Lower leg skin (tissue), 4 donors: ENCODE measurements around the gene C5AR2. TPM values are rescaled to one million over a fixed set of nuclear protein-coding genes. Genes with fewer than 3 reads are reported as not detected.
"Not testable (repeated sequence)": the region's sequence is repeated elsewhere in the genome, so short reads cannot be mapped to it uniquely, and the experiment has no call there.

Experiments
- DNase-seq, 2 donors: peaks; one replicate each; pipeline ENCODE4 v3.0.0-alpha.2; 2019; ENCODE audit warnings: low spot score in 2 of 2
- H3K4me3 ChIP-seq: fragments of 200-600 bp; sonication (generic); 2 replicates; pipeline ENCODE4 v1.5.1; 2017; ENCODE audit warnings: mild to moderate bottlenecking, low read depth; ENCODE audit not compliant: poor library complexity, severe bottlenecking
- CTCF ChIP-seq, 3 donors: fragments of 450-650 bp; IDR thresholded peaks; one replicate each; pipeline ENCODE4 v1.5.1; 2016; ENCODE audit warnings: antibody characterized with exemption in 3 of 3, mild to moderate bottlenecking in 3 of 3, moderate library complexity in 2 of 3
- POLR2A ChIP-seq, 2 donors: fragments of 450-650 bp; IDR thresholded peaks; one replicate each; pipeline ENCODE4 v1.6.1; 2016 to 2017; ENCODE audit warnings: antibody characterized with exemption in 2 of 2, mild to moderate bottlenecking in 1 of 2, moderate library complexity in 1 of 2
- WGBS, 2 donors: methylation state at CpG; one replicate each; pipeline ENCODE4 v1.1.5; 2018; 5-methylcytosine and 5-hydroxymethylcytosine counted together
- intact Hi-C: fragments of 100-400 bp; cut with DNase I; formaldehyde crosslinking; loops from one replicate; pipeline ENCODE4 v1.15.0; 2023; ENCODE audit warnings: low total_unique reads
- total RNA-seq, 4 donors: library from RNA; depleted of rRNA; stranded (reverse); fragments of >200 nt; gene quantifications; one replicate each; pipeline ENCODE4 v1.1.0, GENCODE V29; 2016

C5AR2 gene
- total RNA-seq, 4 donors from 2014 or later = 0.91 to 3.5 (median 1.7) TPM

- no peak overlapping the region for H3K4me3 ChIP-seq
- no peak for DNase-seq
- TF ChIP-seq CTCF (IDR thresholded peaks at IDR 0.05) = no peak
- TF ChIP-seq POLR2A (IDR thresholded peaks at IDR 0.05) = no peak
- intact Hi-C loops = no loop called here
- 91 to 96% methylated on average over 7 to 14 of the region's 14 CpGs for WGBS, 2 donors
Measured at GRCh38 chr19:47381121-47381520, 49.1 kb downstream of the C5AR2 start.

GRCh38 chr19:47381653-47382279 lies 49.8 kb downstream of the C5AR2 start:
- H3K4me3 ChIP-seq = no peak overlapping the region
- 92 to 93% methylated on average over 10 to 11 of the region's 11 CpGs for WGBS, 2 donors
- TF ChIP-seq POLR2A (IDR thresholded peaks at IDR 0.05) (no peak), CTCF (IDR thresholded peaks at IDR 0.05) (no peak)
- no peak for DNase-seq
- intact Hi-C loops = no loop called here

GRCh38 chr19:47383890-47384289 lies 51.9 kb downstream of the C5AR2 start:
- DNase-seq, H3K4me3 ChIP-seq, intact Hi-C loops: not testable (repeated sequence)
- WGBS, 2 donors = 69 to 81% methylated on average over 5 of the region's 5 CpGs

- WGBS, 2 donors = 83 to 91% methylated on average over 4 of the region's 4 CpGs
- H3K4me3 ChIP-seq, DNase-seq, intact Hi-C loops: not testable (repeated sequence)
Measured at GRCh38 chr19:47384533-47384932, 52.6 kb downstream of the C5AR2 start.

- 80 to 86% methylated on average over 12 of the region's 12 CpGs for WGBS, 2 donors
Measured at GRCh38 chr19:47386582-47386981, 54.6 kb downstream of the C5AR2 start.

GRCh38 chr19:47387623-47388022 lies 55.6 kb downstream of the C5AR2 start:
- H3K4me3 ChIP-seq, intact Hi-C loops, DNase-seq: not testable (repeated sequence)
- 83 to 87% methylated on average over 3 of the region's 3 CpGs for whole genome bisulfite sequencing, 2 donors

More at GRCh38 chr19:47386582-47386981, 54.6 kb downstream of the C5AR2 start:
- DNase-seq, H3K4me3 ChIP-seq, intact Hi-C loops: not testable (repeated sequence)

- DNase-seq, H3K4me3 ChIP-seq, intact Hi-C loops: not testable (repeated sequence)
- WGBS, 2 donors = 80 to 88% methylated on average over 5 of the region's 5 CpGs
Measured at GRCh38 chr19:47388721-47389120, 56.7 kb downstream of the C5AR2 start.

GRCh38 chr19:47389150-47389556 lies 57.2 kb downstream of the C5AR2 start:
- WGBS, 2 donors = 72 to 82% methylated on average over 9 of the region's 9 CpGs
- intact Hi-C loops = no loop called here

More at GRCh38 chr19:47389150-47389556, 57.2 kb downstream of the C5AR2 start:
- TF ChIP-seq POLR2A (IDR thresholded peaks at IDR 0.05) = no peak
- no peak for TF ChIP-seq CTCF (IDR thresholded peaks at IDR 0.05)
- no peak for DNase-seq
- no peak overlapping the region for H3K4me3 ChIP-seq
